Testis (tissue), 3 donors: ENCODE results near the gene RTP1. TPM values are rescaled to one million over a fixed set of nuclear protein-coding genes. Genes with fewer than 3 reads are reported as not detected.
"Not testable (repeated sequence)": the region's sequence is repeated elsewhere in the genome, so short reads cannot be mapped to it uniquely, and the experiment has no call there.

Experiments
- DNase-seq: peaks from one replicate; pipeline ENCODE4 v3.0.0-alpha.2; 2019
- H3K27ac ChIP-seq, 2 donors: fragments of 200-600 bp; sonication (generic); one replicate each; pipeline ENCODE4 v1.5.1; 2019
- H3K27me3 ChIP-seq: fragments of 200-600 bp; sonication (generic); one replicate; pipeline ENCODE4 v1.5.1; 2019
- H3K36me3 ChIP-seq: fragments of 200-600 bp; sonication (generic); one replicate; pipeline ENCODE4 v1.5.1; 2017; ENCODE audit warnings: low read depth; ENCODE audit errors: missing control alignments
- H3K4me1 ChIP-seq: fragments of 200-600 bp; sonication (generic); one replicate; pipeline ENCODE4 v1.5.1; 2019
- H3K4me3 ChIP-seq, 2 donors: fragments of 200-600 bp; sonication (generic); one replicate each; pipeline ENCODE4 v1.5.1; 2017 to 2019
- H3K9me3 ChIP-seq: fragments of 200-600 bp; sonication (generic); one replicate; pipeline ENCODE4 v1.5.1; 2017
- POLR2A ChIP-seq: fragments of 450-650 bp; IDR thresholded peaks from one replicate; pipeline ENCODE4 v1.6.1; 2017; ENCODE audit warnings: antibody characterized with exemption, mild to moderate bottlenecking, moderate library complexity
- WGBS, 2 donors: methylation state at CpG; one replicate each; pipeline ENCODE4 v1.1.5; 2018; 5-methylcytosine and 5-hydroxymethylcytosine counted together
- intact Hi-C: fragments of 100-400 bp; cut with DNase I; formaldehyde crosslinking; loops from one replicate; pipeline ENCODE4 v1.15.1; 2023; ENCODE audit warnings: low total_unique reads
- polyA plus RNA-seq: library from polyadenylated mRNA; stranded (reverse); fragments of 350-450 nt; fragmentation: Illumina TruSeq; extraction: RNeasy Lipid Tissue Mini Kit (QIAGEN cat#74804); gene quantifications from one replicate; pipeline ENCODE4 v1.2.3, GENCODE V29; 2014; ENCODE audit warnings: low read depth, low replicate concordance; ENCODE audit not compliant: insufficient read depth
- total RNA-seq, 2 donors: library from RNA; depleted of rRNA; stranded (reverse); fragments of >200 nt; gene quantifications; one replicate each; pipeline ENCODE4 v1.2.3, GENCODE V29; 2016
- TF ChIP-seq, protein P1 (sequence below), 3 experiments: fragments of 450-650 bp in 2 of 3; fragments of 200-600 bp in 1 of 3; sonication (generic) in 1 of 3; IDR thresholded peaks; one replicate each; pipeline ENCODE4 v1.5.1; 2016 to 2019; ENCODE audit warnings: antibody characterized with exemption in 3 of 3, mild to moderate bottlenecking in 2 of 3, moderate library complexity in 1 of 3

The RTP1 gene
- total and polyA plus RNA-seq, 3 donors from 2014 or later = 0.59 to 0.94 (median 0.93) TPM

DNA sequence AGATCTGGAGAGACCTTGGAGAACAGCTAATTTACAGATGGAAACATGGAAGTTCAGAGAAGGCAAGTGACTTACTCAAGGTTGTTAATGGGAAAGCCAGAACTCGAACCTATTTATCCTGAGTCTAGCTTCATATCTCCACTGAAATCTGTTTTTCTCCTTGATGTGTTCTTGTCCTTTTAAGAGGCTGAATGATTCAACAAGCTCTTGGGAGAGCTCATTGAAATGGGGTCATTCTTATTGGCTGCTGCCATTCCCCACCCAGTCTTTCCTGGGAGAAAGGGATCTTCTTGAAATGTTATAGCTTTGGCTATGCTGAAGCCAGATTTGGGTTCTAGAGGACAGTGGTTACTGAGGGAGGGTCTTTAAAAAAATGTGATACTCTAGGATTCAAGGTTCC lies 41.0 kb downstream of the RTP1 start:
- intact Hi-C loops = no loop called here
- no peak overlapping the region for H3K27ac ChIP-seq
- no peak for DNase-seq

DNA sequence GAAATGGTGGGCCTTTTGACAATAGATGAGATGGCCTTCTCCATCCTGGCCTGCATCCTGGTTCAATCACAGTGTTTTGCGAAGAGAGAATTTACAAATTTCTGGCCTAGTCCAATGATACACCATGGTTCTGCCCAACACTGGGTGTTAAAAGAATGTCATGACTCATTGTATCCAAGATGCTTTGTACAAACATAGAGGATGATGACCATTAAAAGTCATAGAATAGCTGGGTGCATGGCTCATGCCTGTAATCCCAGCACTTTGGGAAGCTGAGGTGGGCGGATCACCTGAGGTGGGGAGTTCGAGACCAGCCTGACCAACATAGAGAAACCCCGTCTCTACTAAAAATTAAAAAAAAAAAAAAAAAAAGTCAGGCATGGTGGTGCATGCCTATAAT lies 41.5 kb downstream of the RTP1 start:
- H3K27me3 ChIP-seq, H3K4me1 ChIP-seq, H3K9me3 ChIP-seq, H3K27ac ChIP-seq, H3K36me3 ChIP-seq, DNase-seq, H3K4me3 ChIP-seq, intact Hi-C loops: not testable (repeated sequence)
- 94 to 95% methylated on average over 4 of the region's 4 CpGs for WGBS, 2 donors

More for the DNA sequence above, 41.0 kb downstream of the RTP1 start:
- H3K9me3 ChIP-seq = no peaks in the 10 kb centered on the region
- TF ChIP-seq, protein P1, sequence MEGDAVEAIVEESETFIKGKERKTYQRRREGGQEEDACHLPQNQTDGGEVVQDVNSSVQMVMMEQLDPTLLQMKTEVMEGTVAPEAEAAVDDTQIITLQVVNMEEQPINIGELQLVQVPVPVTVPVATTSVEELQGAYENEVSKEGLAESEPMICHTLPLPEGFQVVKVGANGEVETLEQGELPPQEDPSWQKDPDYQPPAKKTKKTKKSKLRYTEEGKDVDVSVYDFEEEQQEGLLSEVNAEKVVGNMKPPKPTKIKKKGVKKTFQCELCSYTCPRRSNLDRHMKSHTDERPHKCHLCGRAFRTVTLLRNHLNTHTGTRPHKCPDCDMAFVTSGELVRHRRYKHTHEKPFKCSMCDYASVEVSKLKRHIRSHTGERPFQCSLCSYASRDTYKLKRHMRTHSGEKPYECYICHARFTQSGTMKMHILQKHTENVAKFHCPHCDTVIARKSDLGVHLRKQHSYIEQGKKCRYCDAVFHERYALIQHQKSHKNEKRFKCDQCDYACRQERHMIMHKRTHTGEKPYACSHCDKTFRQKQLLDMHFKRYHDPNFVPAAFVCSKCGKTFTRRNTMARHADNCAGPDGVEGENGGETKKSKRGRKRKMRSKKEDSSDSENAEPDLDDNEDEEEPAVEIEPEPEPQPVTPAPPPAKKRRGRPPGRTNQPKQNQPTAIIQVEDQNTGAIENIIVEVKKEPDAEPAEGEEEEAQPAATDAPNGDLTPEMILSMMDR (IDR thresholded peaks at IDR 0.05) = no peak
- TF ChIP-seq POLR2A = no peak
- H3K27me3 ChIP-seq = no peaks in the 10 kb centered on the region
- H3K4me3 ChIP-seq = no peak overlapping the region
- WGBS, 2 donors = 92% methylated on average over 1 of the region's 1 CpG
- no peaks in the 10 kb centered on the region for H3K4me1 ChIP-seq
- H3K36me3 ChIP-seq = no peaks in the 10 kb centered on the region

DNA sequence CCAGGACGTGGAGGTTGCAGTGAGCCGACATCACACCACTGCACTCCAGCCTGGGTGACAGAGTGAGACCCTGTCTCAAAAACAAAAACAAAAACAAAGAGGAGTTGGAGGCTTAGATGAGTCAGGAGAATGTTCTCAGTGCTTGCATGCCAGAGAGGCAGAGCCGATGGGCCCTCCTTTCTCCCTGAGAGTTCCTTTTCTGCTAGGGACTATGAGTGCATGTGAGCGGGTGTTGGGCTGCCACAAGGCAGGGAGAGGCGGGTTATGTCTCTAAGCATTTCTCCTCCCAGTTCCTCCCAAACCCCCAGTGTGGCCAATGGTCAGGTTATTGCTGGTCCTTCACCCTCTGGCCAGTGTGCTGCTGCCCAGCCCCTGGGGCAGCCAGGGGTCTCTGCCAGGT lies 45.1 kb downstream of the RTP1 start:
- no peaks in the 10 kb centered on the region for H3K36me3 ChIP-seq
- no peaks in the 10 kb centered on the region for H3K27me3 ChIP-seq
- TF ChIP-seq, protein P1 (IDR thresholded peaks at IDR 0.05) = no peak
- no peak for TF ChIP-seq POLR2A
- no peaks in the 10 kb centered on the region for H3K4me1 ChIP-seq
- WGBS, 2 donors = 92 to 93% methylated on average over 2 to 5 of the region's 5 CpGs
- DNase-seq = no peak
- no peak overlapping the region for H3K27ac ChIP-seq
- H3K4me3 ChIP-seq = no peak overlapping the region
- intact Hi-C loops = no loop called here
- no peaks in the 10 kb centered on the region for H3K9me3 ChIP-seq

DNA sequence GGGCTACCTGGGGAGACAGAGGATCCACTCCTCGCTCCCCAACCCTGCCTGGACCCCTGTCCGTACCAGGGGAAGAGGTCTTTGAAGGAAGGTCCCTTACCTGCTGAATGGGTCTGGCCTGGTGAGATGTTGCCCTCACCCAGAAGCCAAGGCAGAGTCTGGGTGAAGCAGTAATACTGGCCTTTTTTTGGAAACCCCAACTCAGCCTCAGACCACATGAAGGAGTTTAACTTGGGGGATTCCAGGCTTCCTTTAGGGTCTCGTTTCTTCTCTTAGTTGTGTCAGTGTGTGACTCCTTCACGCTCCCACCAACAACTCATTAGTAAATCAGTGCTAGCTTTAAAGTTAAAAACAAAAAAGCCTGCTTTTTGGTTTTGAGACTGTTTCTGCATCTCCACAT lies 45.6 kb downstream of the RTP1 start:
- H3K36me3 ChIP-seq = no peaks in the 10 kb centered on the region
- DNase-seq = no peak
- TF ChIP-seq, protein P1 (IDR thresholded peaks at IDR 0.05) = no peak
- no peak for TF ChIP-seq POLR2A
- no peak overlapping the region for H3K4me3 ChIP-seq
- WGBS, 2 donors = 83 to 90% methylated on average over 2 to 4 of the region's 4 CpGs
- H3K9me3 ChIP-seq = no peaks in the 10 kb centered on the region
- H3K27ac ChIP-seq = no peak overlapping the region
- H3K4me1 ChIP-seq = no peaks in the 10 kb centered on the region
- no peaks in the 10 kb centered on the region for H3K27me3 ChIP-seq
- intact Hi-C loops = no loop called here

DNA sequence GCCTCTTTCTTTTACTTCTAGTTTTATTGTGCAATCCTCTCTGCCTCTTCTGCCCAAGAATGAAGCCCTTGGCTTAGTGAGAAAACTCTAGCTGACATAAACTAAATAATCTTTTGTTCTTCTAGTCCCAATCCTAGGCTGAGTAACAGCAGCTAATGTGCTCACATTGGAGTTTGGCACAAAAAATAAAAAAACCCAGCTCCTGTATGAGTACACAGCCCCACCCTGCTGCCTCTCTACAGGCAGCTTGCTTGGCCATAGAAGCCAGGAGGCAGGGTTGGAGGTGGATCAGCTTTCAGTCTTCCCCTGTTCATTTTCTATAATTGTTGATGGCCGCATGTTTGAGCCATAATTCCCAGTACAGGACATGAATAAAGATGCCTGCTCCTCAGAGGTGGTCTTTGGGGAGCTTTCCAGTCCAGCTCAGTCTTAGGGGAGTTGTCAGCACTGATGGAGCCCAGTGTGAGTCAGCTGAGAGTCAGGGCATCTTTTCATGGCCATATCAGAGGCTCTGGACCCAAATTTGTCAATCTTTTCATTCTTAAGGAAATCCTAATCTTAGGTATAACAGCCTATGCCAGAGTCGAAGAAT lies 46.7 kb downstream of the RTP1 start:
- no peak for DNase-seq
- intact Hi-C loops = no loop called here
- H3K27ac ChIP-seq = no peak overlapping the region
- TF ChIP-seq, protein P1 (IDR thresholded peaks at IDR 0.05) = no peak
- TF ChIP-seq POLR2A = no peak
- WGBS, 2 donors = 85 to 97% methylated on average over 2 of the region's 2 CpGs
- H3K27me3 ChIP-seq = no peaks in the 10 kb centered on the region
- H3K4me3 ChIP-seq = no peak overlapping the region
- H3K9me3 ChIP-seq = no peaks in the 10 kb centered on the region
- H3K4me1 ChIP-seq = no peaks in the 10 kb centered on the region
- no peaks in the 10 kb centered on the region for H3K36me3 ChIP-seq
